ENCODE measurements around the gene KIAA2012. TPM values are rescaled to one million over a fixed set of nuclear protein-coding genes. Genes with fewer than 3 reads are reported as not detected.
"Not testable (repeated sequence)": the region's sequence is repeated elsewhere in the genome, so short reads cannot be mapped to it uniquely, and the experiment has no call there.

Gene KIAA2012
- total and polyA plus RNA-seq, 9 donors, result 0.05 to 5.2 (median 0.27) TPM; not detected in 2

DNA sequence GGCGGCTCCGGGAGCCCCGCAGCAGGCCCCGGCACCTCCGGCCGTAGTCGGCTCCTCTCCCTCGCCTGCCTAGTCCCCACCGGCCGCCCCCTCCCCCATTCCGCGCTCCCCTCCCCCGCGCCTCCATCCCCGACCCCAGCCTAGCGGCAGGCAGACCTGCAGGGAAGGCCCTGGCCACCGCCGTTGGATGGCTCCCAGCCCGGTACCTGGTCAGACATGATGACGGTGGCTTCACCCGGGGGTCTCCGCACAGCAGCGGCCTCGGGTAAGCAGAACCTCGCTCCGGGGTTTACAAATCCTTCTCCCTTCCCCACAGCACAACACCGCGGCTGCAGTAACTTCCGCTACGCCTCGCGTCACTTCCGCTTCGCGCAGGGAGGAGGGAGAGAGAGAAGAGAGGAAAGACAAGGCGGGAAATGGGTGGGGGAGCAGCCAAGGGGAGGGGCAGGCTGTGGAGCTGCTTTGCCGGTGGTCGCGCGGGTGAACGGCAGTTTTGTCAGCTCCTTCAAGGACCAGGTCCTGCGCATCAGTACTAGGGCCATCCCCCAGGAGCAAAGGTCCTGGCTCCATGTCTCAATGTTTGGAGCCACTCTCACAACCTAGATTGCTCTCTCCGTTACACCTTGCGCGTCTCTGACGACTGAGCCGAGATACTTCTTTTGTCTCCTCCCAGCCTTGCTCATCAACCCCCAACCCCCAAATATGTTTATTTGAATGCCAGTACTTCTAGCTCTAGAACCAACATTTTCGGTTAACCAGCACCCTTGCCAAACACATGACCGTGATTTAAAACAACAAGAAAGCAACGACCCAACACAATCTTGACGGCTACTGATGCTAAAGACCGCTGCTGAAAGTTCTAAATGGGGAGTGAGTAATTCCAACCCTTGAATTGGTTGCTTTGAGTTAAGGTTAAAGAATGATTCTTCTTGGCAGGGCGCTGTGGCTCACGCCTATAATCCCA lies 165.5 kb downstream of the KIAA2012 start, which contains the start of gene SUMO1:
SUMO1 (minus strand) TSS at position 364 of the 964 bp plus-strand sequence; CDS start at position 218, 146 bp downstream.
- peak; percentile 87 to 90 (median 89) for DNase-seq
- Histone ChIP-seq H3K4me1 (ENCODE audit: insufficient read depth) (peaks cover 6% of the 10 kb centered on the region), H3K9me3 (no peaks in the 10 kb centered on the region), H3K27ac (peak within 1 kb of the TSS; percentile 90 to 96), H3K36me3 (no peaks in the 10 kb centered on the region), H3K27me3 (no peaks in the 10 kb centered on the region), H3K4me3 (peak within 1 kb of the TSS; percentile 97)
- intact Hi-C loops (cut with DNase I), result no loop called here
- TF ChIP-seq POLR2A (IDR thresholded peaks at IDR 0.05), result peak; percentile 70
- TF ChIP-seq, protein P1, sequence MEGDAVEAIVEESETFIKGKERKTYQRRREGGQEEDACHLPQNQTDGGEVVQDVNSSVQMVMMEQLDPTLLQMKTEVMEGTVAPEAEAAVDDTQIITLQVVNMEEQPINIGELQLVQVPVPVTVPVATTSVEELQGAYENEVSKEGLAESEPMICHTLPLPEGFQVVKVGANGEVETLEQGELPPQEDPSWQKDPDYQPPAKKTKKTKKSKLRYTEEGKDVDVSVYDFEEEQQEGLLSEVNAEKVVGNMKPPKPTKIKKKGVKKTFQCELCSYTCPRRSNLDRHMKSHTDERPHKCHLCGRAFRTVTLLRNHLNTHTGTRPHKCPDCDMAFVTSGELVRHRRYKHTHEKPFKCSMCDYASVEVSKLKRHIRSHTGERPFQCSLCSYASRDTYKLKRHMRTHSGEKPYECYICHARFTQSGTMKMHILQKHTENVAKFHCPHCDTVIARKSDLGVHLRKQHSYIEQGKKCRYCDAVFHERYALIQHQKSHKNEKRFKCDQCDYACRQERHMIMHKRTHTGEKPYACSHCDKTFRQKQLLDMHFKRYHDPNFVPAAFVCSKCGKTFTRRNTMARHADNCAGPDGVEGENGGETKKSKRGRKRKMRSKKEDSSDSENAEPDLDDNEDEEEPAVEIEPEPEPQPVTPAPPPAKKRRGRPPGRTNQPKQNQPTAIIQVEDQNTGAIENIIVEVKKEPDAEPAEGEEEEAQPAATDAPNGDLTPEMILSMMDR (IDR thresholded peaks at IDR 0.05), result no peak
- 1 to 2% (median 2%) methylated on average over 46 to 54 of the region's 54 CpGs for WGBS, 3 donors

- H3K36me3 ChIP-seq; H3K27ac ChIP-seq; H3K27me3 ChIP-seq; H3K9me3 ChIP-seq; H3K4me1 ChIP-seq (ENCODE audit: insufficient read depth); DNase-seq; H3K4me3 ChIP-seq; intact Hi-C loops (cut with DNase I): not testable (repeated sequence)
- 92 to 94% (median 94%) methylated on average over 5 of the region's 5 CpGs for WGBS, 3 donors
These were observed 174.7 kb downstream of the KIAA2012 start for GRCh38 chr2:202247710-202248109.

- peaks cover 0 to 5% of the 10 kb centered on the region in 2 donors for H3K9me3 ChIP-seq
- no peaks in the 10 kb centered on the region for H3K36me3 ChIP-seq
- WGBS, 3 donors, result 54 to 57% (median 55%) methylated on average over 10 of the region's 10 CpGs
- H3K27me3 ChIP-seq, result no peaks in the 10 kb centered on the region
- no peaks in the 10 kb centered on the region for H3K4me1 ChIP-seq (ENCODE audit: insufficient read depth)
- intact Hi-C loops (cut with DNase I), result no loop called here
- no peak for DNase-seq
- no peak for TF ChIP-seq POLR2A (IDR thresholded peaks at IDR 0.05)
- TF ChIP-seq EP300 (IDR thresholded peaks at IDR 0.05), result no peak
- TF ChIP-seq, protein P1 (IDR thresholded peaks at IDR 0.05), result no peak
- H3K27ac ChIP-seq, result no peak overlapping the region
- no peak overlapping the region for H3K4me3 ChIP-seq
These were observed 176.6 kb downstream of the KIAA2012 start for GRCh38 chr2:202249521-202250253.

GRCh38 chr2:202251494-202251893 lies 178.4 kb downstream of the KIAA2012 start:
- 73 to 84% (median 78%) methylated on average over 5 of the region's 5 CpGs for WGBS, 3 donors
- DNase-seq, result no peak
- intact Hi-C loops (cut with DNase I), result no loop called here

More at GRCh38 chr2:202251494-202251893, 178.4 kb downstream of the KIAA2012 start:
- H3K27ac ChIP-seq, result no peak overlapping the region
- no peaks in the 10 kb centered on the region for H3K27me3 ChIP-seq
- H3K4me1 ChIP-seq (ENCODE audit: insufficient read depth), result no peaks in the 10 kb centered on the region
- H3K4me3 ChIP-seq, result no peak overlapping the region
- no peaks in the 10 kb centered on the region for H3K36me3 ChIP-seq
- no peak for TF ChIP-seq POLR2A (IDR thresholded peaks at IDR 0.05)
- TF ChIP-seq, protein P1 (IDR thresholded peaks at IDR 0.05), result no peak
- TF ChIP-seq EP300 (IDR thresholded peaks at IDR 0.05), result no peak
- H3K9me3 ChIP-seq, result peaks cover 0 to 5% of the 10 kb centered on the region in 2 donors

Small RNA genes within 50 kb of the gene (small RNA-seq; reads per million reads assigned to genes)
- not detected for gene AC079354.2

Other genes with a start within 250 kb of the KIAA2012 start
- gene FZD7, start 39.4 kb upstream of the KIAA2012 start, total RNA-seq, result 10 to 100 TPM; 18.4 to 56.3 (median 35.9) TPM
- gene FZD7, start 39.4 kb upstream of the KIAA2012 start, polyA plus RNA-seq, result 10 to 100 TPM; 26.8 to 34.8 TPM
- 10 to 100 TPM; 41.7 to 71.6 (median 61.4) TPM for gene SUMO1, start 165.3 kb downstream of the KIAA2012 start, total RNA-seq
- 10 to 100 TPM; 67.1 to 97.0 TPM for gene SUMO1, start 165.3 kb downstream of the KIAA2012 start, polyA plus RNA-seq
- gene NOP58, start 192.5 kb downstream of the KIAA2012 start, total RNA-seq, result 10 to 100 TPM; 53.9 to 74.7 (median 64.0) TPM
- 10 to 100 TPM; 37.3 to 41.8 TPM for gene NOP58, start 192.5 kb downstream of the KIAA2012 start, polyA plus RNA-seq